Measurements from ENCODE around the gene SMAD7.

- TF ChIP-seq FOXA1 (IDR thresholded peaks at IDR 0.05) (no peak), SP1 (IDR thresholded peaks at IDR 0.05) (no peak), PKNOX1 (IDR thresholded peaks at IDR 0.05) (no peak), TARDBP (IDR thresholded peaks at IDR 0.05) (no peak), CTBP1 (IDR thresholded peaks at IDR 0.05; ENCODE audit: borderline replicate concordance) (no peak), LEF1 (IDR thresholded peaks at IDR 0.05; ENCODE audit: borderline replicate concordance) (no peak), FOXM1 (IDR thresholded peaks at IDR 0.05; ENCODE audit: borderline replicate concordance) (no peak), BHLHE40 (IDR thresholded peaks at IDR 0.05; ENCODE audit: borderline replicate concordance) (no peak)
These were observed 29.5 kb upstream of the SMAD7 start for GRCh38 chr18:48979944-48980890.
